H1 (cell line): ENCODE data around the gene DERL2. TPM values are rescaled to one million over a fixed set of nuclear protein-coding genes. Genes with fewer than 3 reads are reported as not detected.

Experiments used
- CTCF ChIA-PET: fragments of 300-600 bp; sonication (Branson Sonifier 250); formaldehyde crosslinking; loops from one replicate; lab custom pipeline; 2021; ENCODE audit not compliant: partially characterized antibody; lab: Charles Lee
- POLR2A ChIA-PET: fragments of 300-600 bp; sonication (Branson Sonifier 250); formaldehyde crosslinking; loops from one replicate; lab custom pipeline; 2021; ENCODE audit warnings: inconsistent platforms; ENCODE audit not compliant: partially characterized antibody; lab: Charles Lee
- DNase-seq, 2 experiments: peaks; one replicate each; pipeline versions ENCODE4 v3.0.0 to v3.0.0-alpha.2; 2010 to 2022; ENCODE audit warnings: low spot score in 2 of 2, low read depth in 1 of 2, mixed read lengths in 1 of 2
- FAIRE-seq: peaks from 2 replicates; lab custom pipeline; 2011; peaks lifted over from hg19 to GRCh38; lab: Jason Lieb, UNC
- H2AFZ ChIP-seq: 2 replicates; pipeline ENCODE4 v1.8.1; 2012; ENCODE audit warnings: low read length, inconsistent platforms
- H2AK5ac ChIP-seq: 2 replicates; pipeline ENCODE4 v1.6.1; 2013; ENCODE audit warnings: low read depth, low read length
- H2BK120ac ChIP-seq: replicated peaks from 2 replicates; pipeline ENCODE3; 2013; ENCODE audit warnings: low read depth, low read length, inconsistent platforms
- H2BK12ac ChIP-seq: 2 replicates; pipeline ENCODE4 v1.6.1; 2013; ENCODE audit warnings: low read depth, low read length
- H2BK15ac ChIP-seq: 2 replicates; pipeline ENCODE4 v1.6.1; 2013; ENCODE audit warnings: low read length
- H2BK20ac ChIP-seq: 2 replicates; pipeline ENCODE4 v1.6.1; 2013; ENCODE audit warnings: low read length
- H2BK5ac ChIP-seq: 2 replicates; pipeline ENCODE4 v1.6.1; 2013; ENCODE audit warnings: low read depth, low read length
- H3K14ac ChIP-seq: 2 replicates; pipeline ENCODE4 v1.6.1; 2013; ENCODE audit warnings: inconsistent platforms; ENCODE audit not compliant: insufficient read length
- H3K18ac ChIP-seq: 2 replicates; pipeline ENCODE4 v1.6.1; 2013; ENCODE audit warnings: low read length; ENCODE audit errors: extremely low read depth
- H3K23ac ChIP-seq: 2 replicates; pipeline ENCODE4 v1.6.1; 2013; ENCODE audit warnings: inconsistent platforms; ENCODE audit not compliant: insufficient read length
- H3K23me2 ChIP-seq: 2 replicates; pipeline ENCODE4 v1.6.1; 2013; ENCODE audit warnings: low read depth, low read length
- H3K27ac ChIP-seq: 2 replicates; pipeline ENCODE4 v1.6.1; 2011; ENCODE audit warnings: low read depth, low read length, inconsistent platforms
- H3K27me3 ChIP-seq, 4 experiments: replicated peaks in 1 of 4; 1 replicate in 1 of 4; 2 replicates in 3 of 4; pipeline versions ENCODE4 v1.6.1 to v1.8.1; 2011 to 2013; ENCODE audit warnings: low read length in 3 of 4, mild to moderate bottlenecking in 3 of 4, inconsistent platforms in 2 of 4, mixed read lengths in 2 of 4, moderate library complexity in 1 of 4; ENCODE audit not compliant: control insufficient read depth in 3 of 4, insufficient read depth in 3 of 4; ENCODE audit errors: extremely low read depth in 1 of 4
- H3K36me3 ChIP-seq, 4 experiments: 2 replicates each; pipeline versions ENCODE4 v1.6.1 to v1.8.1; 2011 to 2013; ENCODE audit warnings: mild to moderate bottlenecking in 4 of 4, low read length in 3 of 4, moderate library complexity in 2 of 4, control low read depth in 1 of 4, inconsistent platforms in 1 of 4; ENCODE audit not compliant: insufficient read depth in 4 of 4, control insufficient read depth in 2 of 4
- H3K4ac ChIP-seq: replicated peaks from 2 replicates; pipeline ENCODE3; 2013; ENCODE audit warnings: low read length, low read depth, mixed read lengths, inconsistent platforms; ENCODE audit not compliant: insufficient read length
- H3K4me1 ChIP-seq, 4 experiments: replicated peaks in 1 of 4; 1 replicate in 1 of 4; 2 replicates in 3 of 4; pipeline versions ENCODE4 v1.6.1 to v1.8.1; 2011 to 2013; ENCODE audit warnings: low read length in 3 of 4, inconsistent platforms in 2 of 4, mixed read lengths in 1 of 4; ENCODE audit not compliant: insufficient read depth in 4 of 4, control insufficient read depth in 3 of 4
- H3K4me2 ChIP-seq, 2 experiments: 2 replicates each; pipeline versions ENCODE4 v1.6.1 to v1.8.1; 2011 to 2013; ENCODE audit warnings: low read depth in 2 of 2, low read length in 2 of 2, control low read depth in 1 of 2, inconsistent platforms in 1 of 2, mild to moderate bottlenecking in 1 of 2; ENCODE audit not compliant: insufficient read depth in 1 of 2
- H3K4me3 ChIP-seq, 4 experiments: fragments of 200-600, 300-600 bp in 1 of 4; sonication (generic), shearing (Covaris generic), sonication (Bioruptor Twin) in 1 of 4; 2 replicates each; pipeline versions ENCODE4 v1.5.1 to v1.8.1; 2011 to 2016; ENCODE audit warnings: low read length in 4 of 4, low read depth in 3 of 4, control low read depth in 2 of 4, inconsistent platforms in 2 of 4, mild to moderate bottlenecking in 2 of 4, mixed read lengths in 1 of 4, moderate library complexity in 1 of 4; ENCODE audit not compliant: insufficient read depth in 2 of 4; ENCODE audit errors: extremely low read depth in 1 of 4
- H3K56ac ChIP-seq: replicated peaks from 2 replicates; pipeline ENCODE3; 2013; ENCODE audit warnings: low read depth, mild to moderate bottlenecking, mixed read lengths, low read length, inconsistent platforms; ENCODE audit not compliant: insufficient read length
- H3K79me1 ChIP-seq: 2 replicates; pipeline ENCODE4 v1.6.1; 2013; ENCODE audit warnings: low read depth, low read length, control low read depth
- H3K79me2 ChIP-seq, 2 experiments: 2 replicates each; pipeline versions ENCODE4 v1.6.1 to v1.8.1; 2012 to 2013; ENCODE audit warnings: low read length in 2 of 2, mild to moderate bottlenecking in 2 of 2, inconsistent platforms in 1 of 2; ENCODE audit not compliant: insufficient read depth in 2 of 2, control insufficient read depth in 1 of 2
- H3K9ac ChIP-seq, 4 experiments: replicated peaks in 1 of 4; 1 replicate in 1 of 4; 2 replicates in 3 of 4; pipeline versions ENCODE4 v1.6.1 to v1.8.1; 2011 to 2013; ENCODE audit warnings: low read depth in 3 of 4, low read length in 3 of 4, control low read depth in 2 of 4, mild to moderate bottlenecking in 2 of 4, moderate library complexity in 2 of 4, inconsistent platforms in 1 of 4; ENCODE audit errors: extremely low read depth in 1 of 4
- H3K9me3 ChIP-seq, 2 experiments: 2 replicates each; pipeline versions ENCODE4 v1.6.1 to v1.8.1; 2012 to 2013; ENCODE audit warnings: mild to moderate bottlenecking in 2 of 2, moderate library complexity in 2 of 2, control low read depth in 1 of 2, inconsistent platforms in 1 of 2, low read depth in 1 of 2, low read length in 1 of 2, mixed read lengths in 1 of 2; ENCODE audit not compliant: insufficient read depth in 2 of 2
- H4K20me1 ChIP-seq, 2 experiments: replicated peaks in 1 of 2; 2 replicates each; pipeline versions ENCODE3 to v1.8.1; 2011 to 2013; ENCODE audit warnings: inconsistent platforms in 2 of 2, low read length in 2 of 2, mild to moderate bottlenecking in 1 of 2; ENCODE audit not compliant: insufficient read depth in 2 of 2, control insufficient read depth in 1 of 2
- H4K5ac ChIP-seq: 2 replicates; pipeline ENCODE4 v1.6.1; 2013; ENCODE audit warnings: low read length, low read depth, mixed read lengths, inconsistent platforms; ENCODE audit not compliant: insufficient read length
- H4K8ac ChIP-seq: 2 replicates; pipeline ENCODE4 v1.8.0; 2013; ENCODE audit warnings: mild to moderate bottlenecking, moderate library complexity, low read length, inconsistent platforms; ENCODE audit not compliant: insufficient read depth; ENCODE audit errors: extremely low read depth
- H4K91ac ChIP-seq: replicated peaks from 2 replicates; pipeline ENCODE3; 2013; ENCODE audit warnings: low read length, mixed read lengths, inconsistent platforms; ENCODE audit not compliant: insufficient read length
- CBX8 ChIP-seq: fragments of 300-800, 300-1000 bp; sonication (generic); IDR thresholded peaks from 2 replicates; pipeline ENCODE4 v1.7.1; 2016; ENCODE audit warnings: low read depth, low read length, borderline replicate concordance
- CHD2 ChIP-seq: IDR thresholded peaks from 2 replicates; pipeline ENCODE4 v1.6.1; 2012; ENCODE audit warnings: low read length, improper control_type of control experiment
- GABPA ChIP-seq: IDR thresholded peaks from 2 replicates; pipeline ENCODE4 v1.6.1; 2011; ENCODE audit warnings: mild to moderate bottlenecking, low read length, moderate library complexity, borderline replicate concordance; ENCODE audit not compliant: insufficient read depth
- KDM1A ChIP-seq: fragments of 200-600, 300-600 bp; sonication (generic); IDR thresholded peaks from 2 replicates; pipeline ENCODE4 v1.7.1; 2016; ENCODE audit warnings: mild to moderate bottlenecking, low read length, borderline replicate concordance
- KDM5A ChIP-seq: fragments of 200-600 bp; IDR thresholded peaks from 2 replicates; pipeline ENCODE4 v1.7.1; 2012; ENCODE audit warnings: mild to moderate bottlenecking, low read length, inconsistent platforms, mixed read lengths
- NRF1 ChIP-seq: IDR thresholded peaks from 2 replicates; pipeline ENCODE4 v1.6.1; 2011; ENCODE audit warnings: mild to moderate bottlenecking, low read depth, low read length, improper control_type of control experiment
- POU5F1 ChIP-seq: IDR thresholded peaks from 2 replicates; pipeline ENCODE4 v1.6.1; 2011; ENCODE audit warnings: low read depth, mild to moderate bottlenecking, low read length, moderate library complexity
- SIN3A ChIP-seq, 2 experiments: IDR thresholded peaks in 1 of 2; conservative IDR thresholded peaks in 1 of 2; 2 replicates each; pipeline ENCODE4 v1.6.1; 2011 to 2012; ENCODE audit warnings: low read length in 2 of 2, improper control_type of control experiment in 1 of 2, low read depth in 1 of 2, mild to moderate bottlenecking in 1 of 2
- SIRT6 ChIP-seq: IDR thresholded peaks from one replicate; pipeline ENCODE4 v1.7.1; 2012; ENCODE audit warnings: low read length, inconsistent platforms
- SP4 ChIP-seq: IDR thresholded peaks from 2 replicates; pipeline ENCODE4 v1.6.1; 2012; ENCODE audit warnings: low read length, inconsistent platforms
- TAF1 ChIP-seq: IDR thresholded peaks from 2 replicates; pipeline ENCODE4 v1.6.1; 2011; ENCODE audit warnings: mild to moderate bottlenecking, low read depth, low read length
- WGBS, 2 experiments: shearing (Covaris generic) in 1 of 2; methylation state at CpG; one replicate each; pipeline versions ENCODE4 v1.1.6 to v1.1.7; 2013 to 2015; ENCODE audit warnings: low lambda C conversion rate in 2 of 2, mixed read lengths in 2 of 2, inconsistent platforms in 1 of 2, low coverage in 1 of 2, missing lambda C conversion rate in 1 of 2; ENCODE audit not compliant: insufficient replicate concordance in 2 of 2, insufficient coverage in 1 of 2, insufficient read length in 1 of 2; ENCODE audit errors: extremely low coverage in 1 of 2, missing lambda C conversion rate in 1 of 2; 5-methylcytosine and 5-hydroxymethylcytosine counted together
- polyA plus RNA-seq, 7 experiments: library from polyadenylated mRNA; depleted of rRNA in 3 of 7; stranded (reverse) in 5 of 7; unstranded in 2 of 7; fragments of >200 nt in 5 of 7; fragments of 200-250 nt in 2 of 7; gene quantifications; 1 replicate in 5 of 7; 2 replicates in 1 of 7; 4 replicates in 1 of 7; pipeline versions ENCODE4 v1.2.1 to v1.2.3, GENCODE V29; 2011 to 2013; ENCODE audit warnings: missing spikeins in 2 of 7, mixed read lengths in 2 of 7
- total RNA-seq: library from RNA; stranded (reverse); fragmentation: NEBNext Ultra II Directional; extraction: Animal tissue kit (Norgen Biotek cat#: 25700); gene quantifications from 2 replicates; pipeline ENCODE4 v1.2.1, GENCODE V29; 2021

Gene DERL2
- total and polyA plus RNA-seq, 2 of the 8 experiments (the other 6 are each of a cell fraction or from before 2014, with no cell fraction given) = 55.3 to 58.4 TPM

- Histone ChIP-seq H3K23ac (no peak within 1 kb of the TSS), H2BK20ac (no peak within 1 kb of the TSS), H3K56ac (peak within 1 kb of the TSS; percentile 99), H2AK5ac (peak within 1 kb of the TSS; percentile 94; the same call in 1 of the 2 replicates), H3K36me3 (peaks cover 5 to 56% (median 31%) of the 10 kb centered on the region in 4 experiments), H3K9me3 (no peaks in the 10 kb centered on the region), H3K14ac (no peak within 1 kb of the TSS), H3K27ac (peak within 1 kb of the TSS; percentile 100), H2AFZ (peak within 1 kb of the TSS; percentile 76; the same call in 1 of the 2 replicates), H3K23me2 (peaks cover 8% of the 10 kb centered on the region), H2BK12ac (peak within 1 kb of the TSS; percentile 79; the same call in 1 of the 2 replicates), H3K4ac (peak within 1 kb of the TSS; percentile 99), H4K5ac (peak within 1 kb of the TSS; percentile 97), H2BK120ac (peak within 1 kb of the TSS; percentile 47), H2BK5ac (peak within 1 kb of the TSS; percentile 99), H3K79me1 (peaks cover 5% of the 10 kb centered on the region; the same call in 1 of the 2 replicates), H3K27me3 (no peaks in the 10 kb centered on the region), H3K4me1 (no peaks in the 10 kb centered on the region), H4K8ac (peak within 1 kb of the TSS; percentile 100), H2BK15ac (0 out of 2 replicates have a peak within 1 kb of the TSS, but pooled peaks have one; percentile 82), H3K4me2 (peak within 1 kb of the TSS; percentile 85 to 94), H4K20me1 (peaks cover 3 to 13% of the 10 kb centered on the region in 2 experiments), H4K91ac (peak within 1 kb of the TSS; percentile 96), H3K4me3 (peak within 1 kb of the TSS; percentile 96 to 99 (median 98)), H3K79me2 (peaks cover 8 to 67% of the 10 kb centered on the region in 2 experiments), H3K18ac (peak within 1 kb of the TSS; percentile 86), H3K9ac (peak within 1 kb of the TSS; percentile 96 to 100 (median 100))
- POLR2A ChIA-PET = interaction anchor here (0.7 to 6.2 kb wide), 21 partner anchors 8 to 948 kb away, joined by 3 to 91 read pairs (median 5); partner anchors contain the start of genes AIPL1, C1QBP, DHX33 and NUP88
- 0% methylated on average over 59 of the region's 77 CpGs; no CpG with 5 or more reads in 1 of the 2 experiments for WGBS, 2 experiments
- DNase-seq (peak; percentile 91 to 94), FAIRE-seq (no peak)
- CTCF ChIA-PET = interaction anchor here (0.9 to 1.9 kb wide), 5 partner anchors 9 to 22 kb away, joined by 3 to 7 read pairs (median 4); no protein-coding TSS in a partner anchor
- no peak for TF ChIP-seq KDM1A
- no peak for TF ChIP-seq CBX8
- no peak for TF ChIP-seq KDM5A
- TF ChIP-seq SIN3A (conservative IDR thresholded peaks at IDR 0.05 in 1 of 2, IDR thresholded peaks at IDR 0.05 in 1 of 2; ENCODE audit: low read depth in 1 of 2, low read length in 2 of 2) = peak in 1 of 2 experiments; percentile 65; a peak in 2 of 4 replicates
- TF ChIP-seq SIRT6 = no peak
- peak; percentile 95 for TF ChIP-seq TAF1
- peak; percentile 67; the same call in 1 of the 2 replicates for TF ChIP-seq GABPA
- TF ChIP-seq SP4 = no peak; the same call in 1 of the 2 replicates
- TF ChIP-seq CHD2 = no peak
- no peak for TF ChIP-seq POU5F1
- no peak for TF ChIP-seq NRF1
These were observed 487 bp upstream of the DERL2 start, which contains the start of gene MIS12 for GRCh38 chr17:5486206-5487124. TSS of gene MIS12 (plus strand) at chr17:5486566. CDS start at chr17:5488863, 2,297 bp downstream.
